Fibroblast of pulmonary artery (primary cell): ENCODE measurements around the gene DPP6.

ENCODE experiments used
- DNase-seq: peaks from one replicate; pipeline ENCODE4 v3.0.0-alpha.2; 2010; ENCODE audit warnings: low read depth
- H3K4me3 ChIP-seq: replicated peaks from 2 replicates; pipeline ENCODE4 v1.5.1; 2011; ENCODE audit warnings: low read depth, mild to moderate bottlenecking, control low read depth, low read length, moderate library complexity
- CTCF ChIP-seq: IDR thresholded peaks from 2 replicates; pipeline ENCODE4 v1.5.1; 2011; ENCODE audit warnings: mild to moderate bottlenecking, control low read depth, low read length, inconsistent platforms; ENCODE audit errors: missing control alignments

The DPP6 gene

GRCh38 chr7:154843670-154844237 is 791.6 kb downstream of the DPP6 start:
- H3K4me3 ChIP-seq, result no peak overlapping the region
- DNase-seq, result no peak
- no peak for TF ChIP-seq CTCF

GRCh38 chr7:154844499-154844898 is 792.3 kb downstream of the DPP6 start:
- TF ChIP-seq CTCF, result no peak
- H3K4me3 ChIP-seq, result no peak overlapping the region
- no peak for DNase-seq

- H3K4me3 ChIP-seq, result no peak overlapping the region
- no peak for DNase-seq
- TF ChIP-seq CTCF, result no peak
Observed at GRCh38 chr7:154844955-154845354, 792.8 kb downstream of the DPP6 start.

- H3K4me3 ChIP-seq, result no peak overlapping the region
- no peak for TF ChIP-seq CTCF
- DNase-seq, result no peak
Observed at GRCh38 chr7:154848464-154848863, 796.3 kb downstream of the DPP6 start.

GRCh38 chr7:154852205-154852604 is 800.0 kb downstream of the DPP6 start:
- no peak overlapping the region for H3K4me3 ChIP-seq
- TF ChIP-seq CTCF, result no peak

GRCh38 chr7:154853063-154853726 is 801.0 kb downstream of the DPP6 start:
- TF ChIP-seq CTCF, result no peak
- H3K4me3 ChIP-seq, result no peak overlapping the region
- no peak for DNase-seq

More at GRCh38 chr7:154852205-154852604, 800.0 kb downstream of the DPP6 start:
- no peak for DNase-seq

- no peak overlapping the region for H3K4me3 ChIP-seq
- no peak for TF ChIP-seq CTCF
- no peak for DNase-seq
Observed at GRCh38 chr7:154853727-154854095, 801.5 kb downstream of the DPP6 start.
